Jurkat, Clone E6-1 (cell line): Measurements from ENCODE around the gene S100A13.
"Not testable (repeated sequence)": the region's sequence is repeated elsewhere in the genome, so short reads cannot be mapped to it uniquely, and the experiment has no call there.

Experiments
- DNase-seq: peaks from one replicate; pipeline ENCODE4 v3.0.0-alpha.2; 2011; ENCODE audit warnings: low read depth, low spot score
- H3K4me3 ChIP-seq: 2 replicates; pipeline ENCODE4 v1.5.1; 2011; ENCODE audit warnings: mild to moderate bottlenecking, low read length, control low read depth, moderate library complexity

Gene S100A13

GRCh38 chr1:153649863-153650235, 22.5 kb upstream of the S100A13 start:
- H3K4me3 ChIP-seq: no peak overlapping the region
- DNase-seq: no peak

- no peak overlapping the region for H3K4me3 ChIP-seq
- DNase-seq: peak; percentile 55
Observed at GRCh38 chr1:153649137-153649862, 22.0 kb upstream of the S100A13 start.

DNA sequence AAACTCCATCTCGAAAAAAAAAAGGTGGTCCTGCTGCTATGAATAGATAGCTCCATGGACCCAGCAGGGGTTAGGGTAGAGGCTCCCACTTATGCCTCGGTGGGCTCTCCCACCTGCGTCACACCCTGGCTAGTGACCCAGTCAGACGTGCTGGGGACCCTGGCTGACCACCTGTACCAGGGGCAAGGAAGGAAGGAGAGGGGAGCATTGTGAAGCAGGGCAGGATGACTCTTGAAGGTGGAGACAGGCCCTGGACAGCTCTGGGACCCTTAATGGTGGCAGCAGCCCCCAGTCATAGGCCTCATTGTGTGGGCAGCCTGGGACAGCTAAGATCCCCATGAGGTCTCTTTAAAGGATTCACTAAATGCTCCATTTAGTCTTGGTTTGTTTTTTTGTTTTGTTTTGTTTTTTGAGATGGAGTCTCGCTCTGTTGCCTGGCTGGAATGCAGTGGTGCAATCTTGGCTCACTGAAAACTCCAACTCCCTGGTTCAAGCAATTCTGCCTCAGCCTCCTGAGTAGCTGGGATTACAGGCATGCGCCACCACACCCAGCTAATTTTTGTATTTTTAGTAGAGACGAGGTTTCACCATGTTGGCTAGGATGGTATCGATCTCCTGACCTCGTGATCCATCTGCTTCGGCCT, 20.8 kb upstream of the S100A13 start:
- no peak for DNase-seq
- H3K4me3 ChIP-seq: no peak overlapping the region

GRCh38 chr1:153647346-153647714, 20.0 kb upstream of the S100A13 start:
- DNase-seq: no peak
- no peak overlapping the region for H3K4me3 ChIP-seq

GRCh38 chr1:153646672-153647345, 19.5 kb upstream of the S100A13 start:
- no peak for DNase-seq
- no peak overlapping the region for H3K4me3 ChIP-seq

DNA sequence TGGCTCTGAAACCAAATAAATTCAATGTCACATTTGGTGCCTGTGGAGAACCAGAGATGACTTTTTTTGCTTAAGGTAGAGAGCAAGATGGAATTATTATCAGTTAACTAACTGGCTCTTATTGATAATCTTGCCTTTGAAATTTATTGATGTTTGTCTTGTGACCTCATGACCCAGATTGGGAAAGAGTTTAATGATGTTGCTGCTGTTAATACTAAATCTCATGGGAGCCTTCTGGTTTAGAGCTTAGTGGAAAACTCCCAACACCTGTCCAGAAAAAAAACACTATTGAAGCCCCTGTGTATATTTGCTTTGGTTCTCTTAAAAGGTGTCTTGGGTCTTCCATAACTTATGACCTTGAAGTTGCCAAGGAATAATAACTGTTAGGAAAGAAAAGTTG, 16.5 kb upstream of the S100A13 start:
- no peak for DNase-seq
- H3K4me3 ChIP-seq: no peak overlapping the region

GRCh38 chr1:153643100-153643499, 15.8 kb upstream of the S100A13 start:
- no peak overlapping the region for H3K4me3 ChIP-seq
- DNase-seq: no peak

DNA sequence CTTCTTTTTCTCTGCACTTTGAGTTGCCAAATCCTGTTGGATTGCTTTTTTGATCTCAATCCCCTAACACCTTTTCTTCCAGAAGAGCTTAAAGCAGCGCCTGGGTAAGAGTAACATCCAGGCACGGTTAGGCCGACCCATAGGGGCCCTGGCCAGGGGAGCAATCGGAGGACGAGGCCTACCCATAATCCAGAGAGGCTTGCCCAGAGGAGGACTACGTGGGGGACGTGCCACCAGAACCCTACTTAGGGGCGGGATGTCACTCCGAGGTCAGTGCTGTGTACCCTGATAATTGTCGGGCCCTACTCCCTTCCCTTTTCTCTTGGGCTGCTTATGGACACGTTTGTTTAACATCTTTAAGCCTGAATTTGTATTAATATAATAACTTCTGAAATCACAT, 14.9 kb upstream of the S100A13 start:
- no peak for DNase-seq
- no peak overlapping the region for H3K4me3 ChIP-seq

DNA sequence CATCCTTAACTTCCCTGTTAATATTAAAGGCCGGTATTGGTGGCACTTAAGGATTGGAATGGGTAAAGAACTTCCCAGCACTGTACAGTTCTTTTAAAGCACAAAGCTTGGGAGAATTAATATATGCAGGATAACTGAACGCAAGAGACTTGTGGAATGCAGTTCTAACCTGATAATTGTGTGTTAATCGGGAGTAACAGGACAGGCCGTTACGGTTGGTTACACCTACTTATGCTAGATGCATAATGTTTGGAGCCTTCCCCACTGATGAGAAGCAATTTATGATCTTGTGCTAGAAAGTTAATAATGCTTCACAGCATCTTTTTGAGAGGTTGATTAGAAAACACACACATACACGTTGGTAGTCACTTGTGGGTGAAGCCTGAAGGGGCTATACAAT, 13.6 kb upstream of the S100A13 start:
- no peak overlapping the region for H3K4me3 ChIP-seq
- DNase-seq: no peak

DNA sequence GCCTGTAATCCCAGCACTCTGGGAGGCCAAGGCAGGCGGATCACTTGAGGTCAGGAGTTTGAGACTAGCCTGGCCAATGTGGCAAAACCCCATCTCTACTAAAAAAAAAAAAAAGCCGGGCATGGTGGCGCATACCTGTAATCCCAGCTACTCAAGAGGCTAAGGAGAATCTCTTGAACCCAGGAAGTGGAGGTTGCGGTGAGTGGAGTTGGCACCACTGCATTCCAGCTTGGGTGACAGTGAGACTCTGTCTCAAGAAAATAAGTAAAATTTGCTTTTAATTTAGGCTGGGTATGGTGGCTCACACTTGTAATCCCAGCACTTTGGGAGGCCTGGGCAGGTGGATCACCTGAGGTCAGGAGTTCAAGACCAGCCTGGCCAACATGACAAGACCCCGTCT, 12.9 kb upstream of the S100A13 start:
- not testable (repeated sequence) for H3K4me3 ChIP-seq, DNase-seq

DNA sequence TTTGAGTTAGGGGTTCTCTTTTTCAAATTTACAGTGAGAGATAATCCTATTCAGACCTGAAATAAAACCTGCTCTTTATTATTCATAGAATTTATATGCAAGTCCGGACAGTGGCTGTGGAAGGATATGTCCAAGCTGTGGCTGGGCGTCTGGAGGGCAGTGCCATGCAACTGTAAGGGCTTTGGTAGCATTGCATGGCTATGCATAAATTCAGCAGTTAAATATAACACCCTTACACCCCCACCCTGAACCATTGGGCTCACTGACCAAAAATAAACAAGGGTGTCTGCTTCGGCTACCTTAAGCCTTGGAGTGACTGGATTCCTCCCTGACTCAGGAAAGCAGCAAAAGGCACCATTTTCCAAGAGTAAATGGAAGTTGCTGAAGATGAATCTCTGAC, 12.0 kb upstream of the S100A13 start:
- H3K4me3 ChIP-seq: no peak overlapping the region
- DNase-seq: no peak

GRCh38 chr1:153638261-153638660, 11.0 kb upstream of the S100A13 start:
- DNase-seq: no peak
- H3K4me3 ChIP-seq: no peak overlapping the region

DNA sequence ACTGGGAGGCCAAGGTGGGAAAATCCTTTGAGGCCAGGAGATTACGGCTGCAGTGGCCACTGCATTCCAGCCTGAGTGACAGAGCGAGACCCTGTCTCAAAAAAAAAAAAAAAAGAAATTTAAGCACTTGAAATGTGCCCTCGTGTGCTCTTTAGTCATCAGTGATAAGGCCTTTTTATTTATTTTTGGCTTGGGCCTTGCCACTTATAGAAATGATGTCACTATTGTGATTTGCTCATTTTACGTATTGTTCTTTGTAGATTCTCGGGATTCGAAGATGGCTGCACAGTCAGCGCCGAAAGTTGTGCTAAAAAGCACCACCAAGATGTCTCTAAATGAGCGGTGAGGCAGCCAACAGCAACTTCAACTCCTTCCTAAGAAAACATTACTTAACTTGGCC, 9.0 kb upstream of the S100A13 start:
- H3K4me3 ChIP-seq: no peak overlapping the region
- DNase-seq: no peak

DNA sequence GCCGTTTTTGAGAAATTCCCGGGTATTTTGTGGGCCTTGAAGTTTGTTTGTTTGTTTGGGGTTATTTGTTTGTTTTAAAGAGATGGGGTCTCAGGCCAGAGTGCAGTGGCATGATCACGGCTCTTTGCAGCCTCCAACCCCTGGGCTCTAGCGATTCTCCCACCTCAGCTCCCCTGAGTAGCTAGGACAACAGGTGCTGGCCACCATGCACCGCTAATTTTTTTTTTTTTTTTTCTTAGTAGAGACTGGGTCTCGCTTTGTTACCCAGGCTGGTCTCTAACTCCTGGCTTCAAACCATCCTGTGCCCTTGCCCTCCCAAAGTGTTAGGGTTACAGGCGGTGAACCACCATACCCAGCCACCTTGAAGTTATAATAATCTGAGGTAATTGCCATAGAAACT, 8.6 kb upstream of the S100A13 start:
- DNase-seq: no peak
- H3K4me3 ChIP-seq: no peak overlapping the region

GRCh38 chr1:153633754-153634665, 6.7 kb upstream of the S100A13 start, which contains the start of gene CHTOP:
TSS of gene CHTOP (plus strand) at chr1:153634066. CDS start at chr1:153636589, 2,523 bp downstream.
- peak within 1 kb of the TSS; percentile 97 for H3K4me3 ChIP-seq
- peak; percentile 98 for DNase-seq

- H3K4me3 ChIP-seq: peak overlapping the region; percentile 10
- DNase-seq: no peak
Observed at GRCh38 chr1:153633161-153633753, 6.0 kb upstream of the S100A13 start.

GRCh38 chr1:153631047-153632022, 4.0 kb upstream of the S100A13 start:
- no peak overlapping the region for H3K4me3 ChIP-seq
- DNase-seq: no peak

GRCh38 chr1:153630384-153630783, 3.1 kb upstream of the S100A13 start:
- no peak overlapping the region for H3K4me3 ChIP-seq
- DNase-seq: no peak
